ENCODE measurements around the gene TMEM218.

DNA sequence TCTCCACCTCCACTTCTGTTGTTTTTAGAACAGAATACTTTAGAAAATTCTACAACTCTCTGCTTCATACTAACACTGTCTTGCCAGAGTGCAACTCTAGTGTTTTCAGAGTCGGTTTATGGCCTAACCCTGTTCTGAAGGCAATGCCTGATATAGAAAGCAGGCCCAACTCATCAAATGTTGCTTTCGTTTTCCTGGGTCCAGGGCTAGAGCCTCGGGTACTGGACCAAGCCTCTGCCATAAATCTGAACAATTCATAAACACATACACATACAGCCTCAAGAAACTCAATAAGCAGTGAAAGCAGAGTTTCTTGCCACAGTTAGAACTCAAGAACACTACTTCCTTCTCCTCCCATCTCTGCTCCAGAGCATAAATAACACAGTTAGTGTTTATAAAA is 9.8 kb downstream of the TMEM218 start:
- TF ChIP-seq GATA3 (IDR thresholded peaks at IDR 0.05; ENCODE audit: low read depth, low read length) (no peak), GATA2 (IDR thresholded peaks at IDR 0.05; ENCODE audit: low read depth, low read length) (no peak)

Measured in SH-SY5Y (cell line).